IMR-90 (cell line): ENCODE data around the gene TBCEL. TPM values are rescaled to one million over a fixed set of nuclear protein-coding genes. Genes with fewer than 3 reads are reported as not detected.

Source experiments
- ATAC-seq: fragments of 200-7000 bp; cut with Tn5 transposase; 2 replicates; pipeline ENCODE4 v1.9.1; 2020; ENCODE audit warnings: low read depth, mild to moderate bottlenecking, moderate library complexity
- Bru-seq: library from RNA; stranded (reverse); fragments of 400-500 nt; gene quantifications from one replicate; lab custom pipeline; 2021; lab: Mats Ljungman, UMichigan
- BruChase-seq, 2 experiments: library from RNA; stranded (reverse); fragments of 400-500 nt; gene quantifications; one replicate each; lab custom pipeline; 2021; lab: Mats Ljungman, UMichigan
- BruUV-seq: library from RNA; stranded (reverse); fragments of 400-500 nt; replicated peaks from 2 replicates; lab custom pipeline; 2021; lab: Mats Ljungman, UMichigan
- CTCF ChIA-PET: fragments of 300-600 bp; formaldehyde crosslinking; extraction: SDS; loops from one replicate; lab custom pipeline; 2021; ENCODE audit warnings: antibody characterized with exemption; lab: Yijun Ruan, JAX
- POLR2A ChIA-PET: fragments of 300-600 bp; sonication (Branson Sonifier 250); formaldehyde crosslinking; loops from one replicate; lab custom pipeline; 2022; ENCODE audit warnings: antibody characterized with exemption; ENCODE audit not compliant: unreplicated experiment; lab: Charles Lee
- DNase-seq: peaks from one replicate; pipeline ENCODE4 v3.0.0; 2013
- H2AFZ ChIP-seq: replicated peaks from 2 replicates; pipeline ENCODE3; 2013; ENCODE audit warnings: low read length, mild to moderate bottlenecking; ENCODE audit not compliant: poor library complexity
- H2AK5ac ChIP-seq: 2 replicates; pipeline ENCODE4 v1.6.1; 2013; ENCODE audit warnings: low read depth, low read length, inconsistent platforms
- H2AK9ac ChIP-seq: replicated peaks from 2 replicates; pipeline ENCODE3; 2013; ENCODE audit warnings: mild to moderate bottlenecking, low read depth, low read length, moderate library complexity; ENCODE audit not compliant: poor library complexity
- H2BK120ac ChIP-seq: 2 replicates; pipeline ENCODE4 v1.6.1; 2013; ENCODE audit warnings: low read depth, low read length, inconsistent platforms
- H2BK15ac ChIP-seq: 3 replicates; pipeline ENCODE4 v1.6.1; 2013; ENCODE audit warnings: low read depth, low read length, inconsistent platforms
- H2BK20ac ChIP-seq: 2 replicates; pipeline ENCODE4 v1.6.1; 2013; ENCODE audit warnings: low read depth, mild to moderate bottlenecking, inconsistent platforms, low read length, moderate library complexity
- H2BK5ac ChIP-seq: 2 replicates; pipeline ENCODE4 v1.6.1; 2013; ENCODE audit warnings: mild to moderate bottlenecking, low read depth, low read length, inconsistent platforms; ENCODE audit not compliant: poor library complexity, severe bottlenecking
- H3K14ac ChIP-seq: replicated peaks from 2 replicates; pipeline ENCODE4 v1.6.1; 2013; ENCODE audit warnings: low read depth, low read length, inconsistent platforms
- H3K18ac ChIP-seq: 2 replicates; pipeline ENCODE4 v1.6.1; 2013; ENCODE audit warnings: low read depth, low read length, control low read depth
- H3K23ac ChIP-seq: 2 replicates; pipeline ENCODE4 v1.6.1; 2013; ENCODE audit warnings: low read depth, low read length, inconsistent platforms
- H3K27ac ChIP-seq: 2 replicates; pipeline ENCODE4 v1.5.1; 2013; ENCODE audit warnings: mild to moderate bottlenecking, control low read depth, low read length; ENCODE audit not compliant: insufficient read depth
- H3K27me3 ChIP-seq: 2 replicates; pipeline ENCODE4 v1.6.1; 2013; ENCODE audit warnings: low read length; ENCODE audit not compliant: control insufficient read depth, insufficient read depth
- H3K36me3 ChIP-seq: 2 replicates; pipeline ENCODE4 v1.6.1; 2013; ENCODE audit warnings: low read length, mixed read lengths; ENCODE audit not compliant: control insufficient read depth, insufficient read depth
- H3K4ac ChIP-seq: 2 replicates; pipeline ENCODE4 v1.6.1; 2013; ENCODE audit warnings: low read depth, low read length, inconsistent platforms
- H3K4me1 ChIP-seq: 2 replicates; pipeline ENCODE4 v1.6.1; 2013; ENCODE audit warnings: low read length, mixed read lengths; ENCODE audit not compliant: control insufficient read depth, insufficient read depth
- H3K4me2 ChIP-seq: 2 replicates; pipeline ENCODE4 v1.6.1; 2013; ENCODE audit warnings: low read depth, mild to moderate bottlenecking, control low read depth, low read length, moderate library complexity
- H3K4me3 ChIP-seq: 2 replicates; pipeline ENCODE4 v1.5.1; 2013; ENCODE audit warnings: low read depth, mild to moderate bottlenecking, control low read depth, low read length, moderate library complexity; ENCODE audit not compliant: insufficient read depth
- H3K56ac ChIP-seq: 2 replicates; pipeline ENCODE4 v1.6.1; 2013; ENCODE audit warnings: low read length, inconsistent platforms; ENCODE audit not compliant: insufficient read depth; ENCODE audit errors: extremely low read depth
- H3K79me1 ChIP-seq, 2 experiments: 2 replicates each; pipeline ENCODE4 v1.6.1; 2013; ENCODE audit warnings: low read length in 2 of 2, inconsistent platforms in 1 of 2, low read depth in 1 of 2
- H3K9ac ChIP-seq: 2 replicates; pipeline ENCODE4 v1.6.1; 2013; ENCODE audit warnings: low read depth, low read length, control low read depth
- H3K9me1 ChIP-seq: 2 replicates; pipeline ENCODE4 v1.6.1; 2013; ENCODE audit warnings: low read length, inconsistent platforms; ENCODE audit not compliant: insufficient read depth
- H3K9me3 ChIP-seq: 2 replicates; pipeline ENCODE4 v1.6.1; 2013; ENCODE audit warnings: low read length; ENCODE audit not compliant: control insufficient read depth, insufficient read depth
- H4K20me1 ChIP-seq: 2 replicates; pipeline ENCODE4 v1.6.1; 2013; ENCODE audit warnings: low read length, inconsistent platforms; ENCODE audit not compliant: insufficient read depth
- H4K5ac ChIP-seq: 2 replicates; pipeline ENCODE4 v1.6.1; 2013; ENCODE audit warnings: mild to moderate bottlenecking, low read depth, low read length, control low read depth
- H4K8ac ChIP-seq, 2 experiments: 2 replicates each; pipeline ENCODE4 v1.6.1; 2013; ENCODE audit warnings: low read depth in 2 of 2, low read length in 2 of 2, control low read depth in 1 of 2, inconsistent platforms in 1 of 2
- H4K91ac ChIP-seq: 2 replicates; pipeline ENCODE4 v1.6.1; 2013; ENCODE audit warnings: low read depth, low read length, inconsistent platforms; ENCODE audit not compliant: insufficient read depth
- BHLHE40 ChIP-seq: fragments of 150-350 bp; IDR thresholded peaks from 2 replicates; pipeline ENCODE4 v1.6.1; 2016; ENCODE audit warnings: mild to moderate bottlenecking, low read depth, low read length
- FOS ChIP-seq: fragments of 150-350 bp; IDR thresholded peaks from 2 replicates; pipeline ENCODE4 v1.6.1; 2016; ENCODE audit warnings: low read depth, low read length
- MAZ ChIP-seq: IDR thresholded peaks from 2 replicates; pipeline ENCODE4 v1.6.1; 2012; ENCODE audit warnings: low read depth, mild to moderate bottlenecking, low read length, improper control_type of control experiment, moderate library complexity, borderline replicate concordance
- MXI1 ChIP-seq: IDR thresholded peaks from 2 replicates; pipeline ENCODE4 v1.6.1; 2012; ENCODE audit warnings: low read depth, mild to moderate bottlenecking, low read length, moderate library complexity, borderline replicate concordance
- POLR2A ChIP-seq: IDR thresholded peaks from 2 replicates; pipeline ENCODE4 v1.6.1; 2012; ENCODE audit warnings: mild to moderate bottlenecking, low read depth, low read length
- RAD21 ChIP-seq: IDR thresholded peaks from 2 replicates; pipeline ENCODE4 v1.6.1; 2012; ENCODE audit warnings: low read length, improper control_type of control experiment
- USF2 ChIP-seq: fragments of 150-350 bp; IDR thresholded peaks from 2 replicates; pipeline ENCODE4 v1.6.1; 2017; ENCODE audit warnings: mild to moderate bottlenecking, antibody characterized with exemption, low read length, low read depth
- WGBS, 2 experiments: methylation state at CpG; one replicate each; pipeline versions ENCODE4 v1.1.5 to v1.1.7; 2013; ENCODE audit warnings: missing lambda C conversion rate in 2 of 2; ENCODE audit not compliant: insufficient read length in 1 of 2; ENCODE audit errors: extremely low coverage in 2 of 2; 5-methylcytosine and 5-hydroxymethylcytosine counted together
- dilution Hi-C: fragments of 300-500 bp; cut with HindIII; formaldehyde crosslinking; loops from one replicate; pipeline ENCODE4 v1.14.3; 2018; ENCODE audit warnings: low sequenced_read_pairs; ENCODE audit not compliant: unreplicated experiment
- in situ Hi-C: fragments of 300-500 bp; cut with MboI; formaldehyde crosslinking; loops from 3 replicates; pipeline ENCODE4 v1.14.3; 2019; ENCODE audit warnings: low sequenced_read_pairs, inconsistent platforms, mixed read lengths
- intact Hi-C: fragments of 100-400 bp; cut with micrococcal nuclease; formaldehyde crosslinking; loops from 2 replicates; pipeline ENCODE4 v1.10.0; 2022
- long read RNA-seq: library from polyadenylated mRNA; unstranded; transcript quantifications from one replicate; pipeline ENCODE4 v2.0.0, GENCODE V29; 2021; ENCODE audit not compliant: unreplicated experiment
- polyA plus RNA-seq, 3 experiments: library from polyadenylated mRNA; depleted of rRNA; stranded (reverse); fragments of >200 nt; gene quantifications; 2 replicates each; pipeline ENCODE4 v1.2.3, GENCODE V29; 2012; ENCODE audit warnings: low replicate concordance in 1 of 3
- total RNA-seq: library from RNA; depleted of rRNA; stranded (reverse); fragments of >200 nt; gene quantifications from 2 replicates; pipeline ENCODE4 v1.2.3, GENCODE V29; 2012; rRNA removed

Gene TBCEL
- total RNA-seq (21.0 and 22.2 TPM in 2 replicates), polyA plus RNA-seq (2012; rRNA removed) (4.0 and 7.1 TPM in 2 replicates), Bru-seq, nascent RNA (percentile 82 among the genes with signal in this experiment), BruChase-seq, experiment 1, labeled RNA remaining after a 6-hour chase (percentile 74 among the genes with signal in this experiment), BruChase-seq, experiment 2, labeled RNA remaining after a 2-hour chase (percentile 91 among the genes with signal in this experiment)
- polyA plus RNA-seq (2012; cell fraction: cytosol; rRNA removed): 0.82 and 1.1 TPM in 2 replicates
- polyA plus RNA-seq (2012; cell fraction: nucleus; rRNA removed; ENCODE audit: low replicate concordance): 0.98 and 16.5 TPM in 2 replicates
- long read RNA-seq, full-length matches to known transcripts: 4 of 7 reads
- long read RNA-seq, partial matches to known transcripts: 0 of 7 reads
- long read RNA-seq, other reads (novel, unspliced or antisense): 3 of 7 reads

DNA sequence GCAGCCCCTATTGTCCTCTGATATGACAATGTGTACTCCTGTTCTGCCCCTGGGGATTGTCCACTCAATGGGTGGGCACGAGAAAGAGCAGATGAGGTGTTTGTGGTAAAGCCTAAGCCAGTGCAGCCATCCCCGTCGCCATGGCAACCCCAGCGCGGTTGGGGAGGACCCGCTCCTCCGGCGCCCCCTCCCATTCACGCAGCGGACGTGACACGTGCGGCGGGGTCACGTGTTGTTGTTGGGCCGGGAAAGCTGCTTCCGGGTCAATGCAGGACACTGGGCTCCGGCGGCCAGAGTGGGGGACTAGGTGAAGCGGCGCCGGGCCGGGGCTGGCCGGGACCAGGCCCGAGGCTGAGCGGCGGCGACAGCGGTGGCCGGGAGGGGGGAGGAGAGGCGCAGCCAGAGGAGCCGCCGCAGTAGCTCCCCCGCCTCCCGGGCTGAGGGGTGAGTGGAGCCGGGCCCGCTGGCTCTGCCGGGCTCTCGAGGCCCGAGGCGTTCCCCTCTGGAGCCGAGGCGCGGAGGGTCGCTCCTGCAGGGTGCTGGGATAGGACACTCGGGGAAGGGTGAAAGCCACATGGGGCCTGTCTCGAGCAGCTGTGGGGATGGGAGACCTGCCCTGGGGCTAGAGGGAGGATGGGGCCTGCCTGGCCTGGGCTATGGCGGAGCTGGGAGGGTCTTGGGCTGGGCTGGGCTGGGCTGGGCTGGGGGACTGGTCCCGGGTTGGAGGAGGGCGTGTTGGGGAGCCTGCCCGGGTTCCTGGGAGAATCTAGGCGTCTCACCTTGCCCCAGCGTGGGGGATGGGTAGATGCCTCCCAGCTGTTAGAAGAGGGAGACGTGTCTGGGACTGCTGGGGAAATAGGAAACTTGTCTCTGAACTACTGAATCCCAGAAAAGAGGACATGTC, at the start of gene TBCEL:
TSS of gene TBCEL (plus strand) at position 255 of the 904 bp plus-strand sequence. CDS start 21,589 bp downstream, outside the sequence.
- POLR2A ChIA-PET: no interaction called here
- Histone ChIP-seq H3K9ac (peak within 1 kb of the TSS; percentile 78), H3K56ac (no peak within 1 kb of the TSS; the same call in 1 of the 2 replicates), H2BK120ac (no peak within 1 kb of the TSS), H3K9me3 (no peaks in the 10 kb centered on the region), H3K27ac (peak within 1 kb of the TSS; percentile 52), H2AK9ac (peak within 1 kb of the TSS; percentile 48), H2BK15ac (no peak within 1 kb of the TSS), H3K36me3 (no peaks in the 10 kb centered on the region), H2BK5ac (no peak within 1 kb of the TSS), H2AK5ac (no peak within 1 kb of the TSS), H3K23ac (peak within 1 kb of the TSS; percentile 63), H3K4me3 (peak within 1 kb of the TSS; percentile 62), H2BK20ac (no peak within 1 kb of the TSS), H3K9me1 (peaks cover 10% of the 10 kb centered on the region), H3K4ac (peak within 1 kb of the TSS; percentile 63; the same call in 1 of the 2 replicates), H3K14ac (peak within 1 kb of the TSS; percentile 89), H3K79me1 (peaks cover 13 to 26% of the 10 kb centered on the region in 2 experiments), H3K18ac (no peak within 1 kb of the TSS), H4K8ac (peak within 1 kb of the TSS; percentile 39 to 68; a peak in 3 of 4 replicates), H3K27me3 (no peaks in the 10 kb centered on the region), H2AFZ (peak within 1 kb of the TSS; percentile 92), H3K4me1 (peaks cover 4% of the 10 kb centered on the region), H4K20me1 (peaks cover 14% of the 10 kb centered on the region), H3K4me2 (peak within 1 kb of the TSS; percentile 77), H4K5ac (peak within 1 kb of the TSS; percentile 7; the same call in 1 of the 2 replicates), H4K91ac (peak within 1 kb of the TSS; percentile 72; the same call in 1 of the 2 replicates)
- BruUV-seq: no TSS peak
- DNase-seq (peak; percentile 79), ATAC-seq (peak; percentile 97)
- intact Hi-C loops: no loop called here
- in situ Hi-C loops: no loop called here
- WGBS, 2 experiments: 1% methylated on average over 25 of the region's 54 CpGs; no CpG with 5 or more reads in 1 of the 2 experiments
- CTCF ChIA-PET: interaction anchor here (1.0 to 1.1 kb wide), 2 partner anchors 11 to 40 kb away, joined by 3 read pairs; no protein-coding TSS in a partner anchor
- dilution Hi-C loops: no loop called here
- TF ChIP-seq MAZ (peak; percentile 99), RAD21 (no peak), USF2 (peak; percentile 99), FOS (no peak), MXI1 (peak; percentile 81), POLR2A (peak; percentile 49), BHLHE40 (peak; percentile 99)
